GM20000 (cell line): ENCODE results near the gene SDC3.

Experiments used
- DNase-seq: peaks from one replicate; pipeline ENCODE4 v3.0.0; 2012; ENCODE audit warnings: low spot score
- CTCF ChIP-seq: IDR thresholded peaks from 2 replicates; pipeline ENCODE4 v1.5.1; 2012; ENCODE audit warnings: mild to moderate bottlenecking, control low read depth; ENCODE audit errors: extremely low read depth, missing control alignments

SDC3 gene

GRCh38 chr1:30934613-30935012 lies 26.1 kb upstream of the SDC3 start:
- DNase-seq, result no peak
- no peak for TF ChIP-seq CTCF

GRCh38 chr1:30933874-30934252 lies 25.3 kb upstream of the SDC3 start:
- no peak for DNase-seq
- TF ChIP-seq CTCF, result no peak

GRCh38 chr1:30930631-30931173 lies 22.1 kb upstream of the SDC3 start:
- no peak for DNase-seq
- TF ChIP-seq CTCF, result no peak

- no peak for TF ChIP-seq CTCF
- DNase-seq, result no peak
These were observed 21.5 kb upstream of the SDC3 start for GRCh38 chr1:30929944-30930525.

- DNase-seq, result peak; percentile 62
These were observed 20.8 kb upstream of the SDC3 start for GRCh38 chr1:30929135-30929889.

GRCh38 chr1:30928789-30929134 lies 20.2 kb upstream of the SDC3 start:
- TF ChIP-seq CTCF, result no peak
- no peak for DNase-seq

More at GRCh38 chr1:30929135-30929889, 20.8 kb upstream of the SDC3 start:
- TF ChIP-seq CTCF, result peak; percentile 52

- no peak for TF ChIP-seq CTCF
- no peak for DNase-seq
These were observed 19.6 kb upstream of the SDC3 start for GRCh38 chr1:30928171-30928570.
